SKM-1 treated with dmso at 0.1 percent for 144 hours (cell line): ENCODE measurements around the gene TTC21B.

ENCODE experiments used
- DNase-seq: peaks from one replicate; lab custom pipeline; 2025; ENCODE audit not compliant: unreplicated experiment; lab: John Stamatoyannopoulos, UW

TTC21B gene

GRCh38 chr2:165839610-165840009 lies 114.0 kb downstream of the TTC21B start:
- DNase-seq, result no peak

- DNase-seq, result no peak
Measured at GRCh38 chr2:165837122-165837521, 116.5 kb downstream of the TTC21B start.

GRCh38 chr2:165835363-165835762 lies 118.2 kb downstream of the TTC21B start:
- DNase-seq, result no peak

DNA sequence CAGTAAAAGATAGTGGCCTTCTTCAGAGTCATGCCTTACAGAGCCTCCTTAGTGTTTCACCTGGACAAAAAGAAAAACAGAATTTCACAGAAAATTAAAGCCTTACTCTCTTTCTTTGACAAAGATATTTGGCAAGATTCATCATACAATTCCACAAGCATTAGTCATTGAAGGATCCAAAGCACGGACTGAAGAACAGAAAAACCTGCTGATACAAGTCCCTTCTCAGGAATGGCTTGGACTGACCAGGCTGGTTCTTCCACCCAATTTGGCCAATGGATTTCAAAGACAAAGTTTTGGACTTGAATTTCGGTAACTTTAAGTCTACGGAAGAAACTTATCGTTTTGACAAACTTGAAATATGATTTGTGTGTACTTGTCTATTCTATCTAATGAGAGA lies 120.4 kb downstream of the TTC21B start:
- no peak for DNase-seq

DNA sequence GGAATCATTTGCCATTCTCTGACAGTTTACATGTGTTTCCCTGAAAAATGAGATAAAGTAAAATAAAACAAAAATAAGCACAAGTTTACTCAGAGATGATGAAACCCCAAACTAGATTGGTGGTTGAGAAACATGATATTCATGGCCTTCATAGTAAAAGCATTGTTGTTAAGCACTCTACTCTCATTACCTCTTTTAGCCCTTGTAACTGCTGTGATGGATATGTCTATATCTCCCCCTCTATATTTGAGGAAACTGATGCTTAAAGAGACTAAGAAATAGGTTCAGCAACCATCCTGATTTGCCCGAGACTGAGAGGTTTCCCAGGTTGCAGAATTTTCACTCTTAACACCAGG lies 125.7 kb downstream of the TTC21B start:
- DNase-seq, result no peak

DNA sequence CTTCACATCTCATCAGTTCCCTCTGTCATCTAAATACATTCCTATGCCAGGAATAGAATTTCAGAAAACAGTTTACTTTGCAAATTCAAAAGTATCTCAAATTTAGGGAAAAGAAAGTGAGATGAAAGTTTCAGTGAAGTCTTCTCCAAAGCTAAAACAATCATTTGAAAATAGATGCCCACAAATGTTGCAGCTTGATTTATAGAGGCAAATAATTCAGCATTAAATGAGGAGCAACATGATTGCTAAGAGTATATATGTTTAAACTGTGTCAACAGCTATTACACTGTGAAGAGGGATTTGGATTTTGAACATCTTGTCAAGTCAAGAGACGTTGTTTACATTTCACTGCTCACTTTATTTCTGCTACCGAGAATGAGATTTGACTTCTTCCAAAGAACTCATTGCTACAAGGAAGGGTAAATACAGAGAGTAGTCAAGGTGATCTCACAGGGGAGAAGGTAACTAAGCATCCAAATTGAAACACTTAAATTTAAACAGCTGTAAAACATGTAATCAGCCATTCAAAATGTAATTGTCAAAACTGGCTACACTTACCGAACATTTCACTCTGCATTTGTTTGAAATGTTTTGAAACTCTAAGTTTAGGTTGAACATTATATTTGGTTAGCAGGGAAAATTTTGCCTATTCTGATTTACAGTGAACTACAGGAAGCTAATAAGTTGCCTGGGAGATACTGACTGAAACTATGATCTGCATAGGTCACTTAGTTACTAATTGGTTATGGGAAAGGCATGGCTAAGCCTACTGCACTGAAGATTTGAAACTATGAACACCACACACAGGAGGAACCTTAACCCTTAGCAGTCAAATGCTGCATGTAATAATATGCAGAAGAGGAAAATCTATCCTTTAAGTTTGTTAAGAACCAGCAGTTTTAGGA lies 126.3 kb downstream of the TTC21B start:
- no peak for DNase-seq

GRCh38 chr2:165825041-165825440 lies 128.5 kb downstream of the TTC21B start:
- DNase-seq, result no peak
